GM18505 (cell line): ENCODE measurements around the gene ASPM.

ENCODE experiments used
- ATAC-seq: cut with Tn5 transposase; IDR thresholded peaks from one replicate; pipeline ENCODE4 v1.9.1; 2021; ENCODE audit not compliant: unreplicated experiment
- POLR2A ChIP-seq: IDR thresholded peaks from 4 replicates; pipeline ENCODE4 v1.6.1; 2011; ENCODE audit warnings: borderline replicate concordance; ENCODE audit not compliant: insufficient read depth, insufficient read length; ENCODE audit errors: extremely low read depth

ASPM gene, protein sequence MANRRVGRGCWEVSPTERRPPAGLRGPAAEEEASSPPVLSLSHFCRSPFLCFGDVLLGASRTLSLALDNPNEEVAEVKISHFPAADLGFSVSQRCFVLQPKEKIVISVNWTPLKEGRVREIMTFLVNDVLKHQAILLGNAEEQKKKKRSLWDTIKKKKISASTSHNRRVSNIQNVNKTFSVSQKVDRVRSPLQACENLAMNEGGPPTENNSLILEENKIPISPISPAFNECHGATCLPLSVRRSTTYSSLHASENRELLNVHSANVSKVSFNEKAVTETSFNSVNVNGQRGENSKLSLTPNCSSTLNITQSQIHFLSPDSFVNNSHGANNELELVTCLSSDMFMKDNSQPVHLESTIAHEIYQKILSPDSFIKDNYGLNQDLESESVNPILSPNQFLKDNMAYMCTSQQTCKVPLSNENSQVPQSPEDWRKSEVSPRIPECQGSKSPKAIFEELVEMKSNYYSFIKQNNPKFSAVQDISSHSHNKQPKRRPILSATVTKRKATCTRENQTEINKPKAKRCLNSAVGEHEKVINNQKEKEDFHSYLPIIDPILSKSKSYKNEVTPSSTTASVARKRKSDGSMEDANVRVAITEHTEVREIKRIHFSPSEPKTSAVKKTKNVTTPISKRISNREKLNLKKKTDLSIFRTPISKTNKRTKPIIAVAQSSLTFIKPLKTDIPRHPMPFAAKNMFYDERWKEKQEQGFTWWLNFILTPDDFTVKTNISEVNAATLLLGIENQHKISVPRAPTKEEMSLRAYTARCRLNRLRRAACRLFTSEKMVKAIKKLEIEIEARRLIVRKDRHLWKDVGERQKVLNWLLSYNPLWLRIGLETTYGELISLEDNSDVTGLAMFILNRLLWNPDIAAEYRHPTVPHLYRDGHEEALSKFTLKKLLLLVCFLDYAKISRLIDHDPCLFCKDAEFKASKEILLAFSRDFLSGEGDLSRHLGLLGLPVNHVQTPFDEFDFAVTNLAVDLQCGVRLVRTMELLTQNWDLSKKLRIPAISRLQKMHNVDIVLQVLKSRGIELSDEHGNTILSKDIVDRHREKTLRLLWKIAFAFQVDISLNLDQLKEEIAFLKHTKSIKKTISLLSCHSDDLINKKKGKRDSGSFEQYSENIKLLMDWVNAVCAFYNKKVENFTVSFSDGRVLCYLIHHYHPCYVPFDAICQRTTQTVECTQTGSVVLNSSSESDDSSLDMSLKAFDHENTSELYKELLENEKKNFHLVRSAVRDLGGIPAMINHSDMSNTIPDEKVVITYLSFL (N-terminal part only)

DNA sequence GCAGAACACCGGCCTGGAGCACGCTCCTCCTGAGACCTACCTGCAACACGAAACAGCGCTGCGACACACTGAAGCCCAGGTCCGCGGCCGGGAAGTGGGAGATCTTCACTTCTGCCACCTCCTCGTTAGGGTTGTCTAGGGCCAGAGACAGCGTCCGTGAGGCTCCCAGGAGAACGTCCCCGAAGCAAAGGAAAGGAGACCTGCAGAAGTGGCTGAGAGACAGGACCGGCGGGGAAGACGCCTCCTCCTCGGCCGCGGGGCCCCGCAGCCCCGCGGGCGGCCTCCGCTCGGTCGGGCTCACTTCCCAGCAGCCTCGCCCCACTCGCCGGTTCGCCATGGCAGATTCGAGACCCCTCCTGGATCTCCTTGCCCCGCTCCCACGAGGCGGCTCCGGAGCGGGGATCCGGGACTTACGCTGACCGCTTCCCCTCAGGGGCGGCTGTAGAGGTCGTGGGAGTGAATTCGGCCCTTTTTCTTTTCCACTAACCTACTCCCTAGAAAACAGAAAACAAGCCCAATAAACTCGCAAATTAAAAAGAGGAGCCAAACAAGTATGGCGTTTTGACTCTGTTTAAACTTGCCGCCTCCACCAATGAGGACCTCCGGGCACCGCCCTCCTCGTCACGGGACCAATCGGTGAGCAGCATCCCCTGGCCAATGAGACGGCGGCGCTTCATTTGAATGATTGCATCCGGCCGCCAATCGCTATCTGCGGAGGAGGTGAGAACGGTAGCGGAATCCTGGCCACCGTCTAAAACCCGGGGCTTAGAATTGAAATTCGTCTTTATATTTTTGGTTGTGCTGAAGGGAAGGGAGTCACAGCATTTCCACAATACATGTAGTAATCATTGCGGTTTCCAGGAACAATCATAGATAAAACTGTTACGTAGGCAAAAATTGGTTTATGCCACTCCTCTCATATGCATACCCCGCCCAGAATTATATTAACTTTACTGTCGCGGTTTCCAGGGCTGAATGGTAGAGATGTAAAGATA is at the start of gene ASPM:
ASPM (minus strand) TSS at position 569 of the 995 bp plus-strand sequence; CDS start at position 337, 232 bp downstream.
- ATAC-seq, result peak; percentile 99
- TF ChIP-seq POLR2A, result peak; percentile 24

DNA sequence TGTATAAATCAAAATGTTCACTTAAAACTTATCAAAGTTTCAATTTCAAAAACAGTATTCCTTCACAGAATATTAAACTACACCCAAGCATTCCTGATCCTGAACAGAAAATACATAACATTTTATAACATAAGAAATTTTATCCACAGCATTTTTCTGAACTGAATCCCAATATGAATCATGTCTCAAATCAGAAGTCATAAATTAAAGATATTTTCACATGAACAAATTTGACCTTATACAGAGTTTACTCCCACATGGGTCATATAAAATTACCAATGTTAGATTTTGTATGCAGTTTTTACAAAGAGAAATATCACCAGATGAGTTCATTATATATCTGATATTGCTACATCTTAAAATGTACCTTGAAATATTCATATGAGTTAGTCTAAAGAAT is 48.6 kb upstream of the ASPM start:
- TF ChIP-seq POLR2A, result no peak
- ATAC-seq, result no peak

DNA sequence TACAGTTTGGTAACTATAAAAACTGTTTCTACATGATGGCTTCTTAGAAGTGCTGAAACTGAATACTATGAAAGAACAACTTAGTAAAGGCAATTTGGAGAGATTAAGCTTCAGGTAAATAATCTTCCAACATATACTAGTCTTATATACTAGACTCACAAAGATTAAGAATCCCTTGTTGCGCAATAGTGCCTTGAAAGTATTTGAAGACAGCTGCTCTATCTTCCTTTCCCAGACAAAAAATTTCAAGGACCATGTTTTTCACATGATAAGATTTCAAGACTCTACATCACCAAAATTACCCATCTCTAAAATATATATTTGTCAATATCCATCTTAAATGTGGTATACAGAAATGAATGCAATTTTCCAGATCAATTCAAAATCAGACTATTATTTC is 37.7 kb upstream of the ASPM start:
- ATAC-seq, result no peak
- no peak for TF ChIP-seq POLR2A

DNA sequence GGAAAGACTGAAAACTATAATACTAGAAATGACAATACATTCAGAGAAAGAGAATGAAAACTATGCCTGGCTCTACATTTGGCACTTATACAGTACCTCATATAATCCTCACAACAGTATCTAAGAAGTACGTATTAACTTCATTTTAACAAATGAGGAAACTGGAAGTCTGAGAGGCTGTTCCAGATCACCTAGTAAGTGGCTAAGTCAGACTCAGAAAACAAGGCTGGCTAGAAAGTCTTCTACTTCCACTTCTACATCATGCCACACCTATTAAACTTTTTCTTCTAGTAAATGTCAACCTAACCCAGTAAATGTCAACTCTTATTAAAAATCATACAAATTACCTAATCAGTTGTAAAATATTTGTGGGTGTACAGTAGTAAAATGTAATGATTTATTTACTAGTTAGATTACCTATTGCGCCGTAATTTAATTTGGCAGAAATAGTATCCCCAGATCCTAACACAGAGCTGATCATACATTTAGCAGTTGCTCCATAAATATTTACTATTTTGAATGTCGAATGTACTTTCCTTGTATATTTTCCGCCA is 36.8 kb upstream of the ASPM start:
- ATAC-seq, result no peak
- TF ChIP-seq POLR2A, result no peak

DNA sequence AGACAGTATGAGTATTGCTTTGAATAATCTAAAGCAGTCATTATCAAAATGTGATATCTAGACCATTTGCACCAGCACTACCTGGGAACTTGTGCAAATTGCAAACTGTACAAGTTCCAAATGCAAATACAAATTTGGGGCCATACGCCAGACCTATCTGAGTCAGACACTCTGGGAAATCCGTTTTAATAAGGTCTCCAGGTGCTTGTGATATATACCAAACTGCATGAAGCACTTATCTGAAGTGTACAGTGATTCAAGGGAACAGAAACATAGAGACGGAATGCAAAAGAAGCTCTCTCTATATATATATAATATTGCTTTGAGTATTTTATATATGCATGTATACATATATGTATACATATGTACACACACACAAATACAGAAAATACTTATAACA is 36.2 kb upstream of the ASPM start:
- no peak for ATAC-seq
- TF ChIP-seq POLR2A, result no peak

DNA sequence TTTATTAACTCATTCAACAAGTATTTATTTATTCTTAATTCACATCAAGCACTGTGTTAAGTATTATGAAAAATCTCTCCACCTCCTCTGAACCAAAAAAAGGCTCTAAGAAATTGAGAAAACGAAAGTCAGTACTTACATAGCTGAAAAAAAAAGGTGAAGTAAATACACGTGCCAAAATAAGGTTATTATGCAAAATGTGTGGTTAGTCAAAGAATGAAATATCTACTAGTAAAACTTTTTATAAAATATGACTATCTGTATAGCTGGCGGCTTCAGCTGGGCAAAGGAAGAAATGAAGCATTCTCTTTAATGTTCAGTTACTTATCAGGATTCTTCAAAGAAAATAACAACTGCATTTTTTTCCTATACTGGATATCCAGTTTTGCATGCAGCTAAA is 35.5 kb upstream of the ASPM start:
- peak; percentile 54 for ATAC-seq
- no peak for TF ChIP-seq POLR2A

DNA sequence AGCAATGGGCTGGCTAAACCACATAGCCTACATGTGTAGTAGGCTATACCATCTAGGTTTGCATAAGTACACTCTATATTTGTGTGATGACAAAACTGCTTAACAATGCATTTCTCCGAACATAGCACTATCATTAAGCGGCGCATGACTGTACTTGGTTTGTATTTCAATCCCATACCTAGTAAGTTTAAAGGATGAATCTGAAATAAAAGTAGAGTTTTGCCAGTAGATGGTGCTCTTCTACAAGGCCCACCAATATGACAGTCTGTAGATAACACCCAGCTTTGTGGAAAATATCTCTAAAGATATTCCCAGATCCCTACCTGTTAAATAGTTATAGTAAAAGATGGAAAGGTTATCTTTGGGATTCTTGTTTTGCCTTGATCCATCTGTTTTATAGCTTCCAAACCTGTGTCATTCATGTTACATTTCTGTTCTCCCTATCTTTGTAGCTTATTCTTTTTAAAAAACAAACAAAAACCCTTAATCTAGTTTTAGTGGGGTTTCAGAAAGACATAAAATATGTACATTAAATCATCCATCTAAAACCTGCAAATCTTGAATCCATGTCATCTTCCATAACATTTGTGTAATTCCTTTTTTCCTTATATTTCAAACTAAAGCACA is 33.9 kb upstream of the ASPM start:
- ATAC-seq, result peak; percentile 52

DNA sequence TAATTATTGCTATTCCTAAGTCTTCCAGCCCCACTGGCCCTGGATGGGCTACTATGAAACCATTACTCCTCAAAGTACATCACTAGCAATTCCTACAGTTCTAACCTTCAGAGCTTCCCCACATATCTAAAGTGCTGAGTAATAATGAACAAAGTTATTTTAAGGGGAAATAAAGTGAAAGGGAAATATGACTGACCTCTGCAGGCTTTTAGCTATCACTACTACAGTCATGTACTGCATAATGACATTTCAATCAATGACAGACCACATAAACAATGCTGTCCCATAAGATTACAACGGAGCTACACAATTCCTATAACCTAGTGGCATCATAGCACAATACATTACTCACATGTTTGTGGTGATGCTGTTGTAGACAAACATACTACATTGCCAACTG is 32.5 kb upstream of the ASPM start:
- ATAC-seq, result peak; percentile 62
- no peak for TF ChIP-seq POLR2A

More for the DNA sequence above, 33.9 kb upstream of the ASPM start:
- TF ChIP-seq POLR2A, result no peak

DNA sequence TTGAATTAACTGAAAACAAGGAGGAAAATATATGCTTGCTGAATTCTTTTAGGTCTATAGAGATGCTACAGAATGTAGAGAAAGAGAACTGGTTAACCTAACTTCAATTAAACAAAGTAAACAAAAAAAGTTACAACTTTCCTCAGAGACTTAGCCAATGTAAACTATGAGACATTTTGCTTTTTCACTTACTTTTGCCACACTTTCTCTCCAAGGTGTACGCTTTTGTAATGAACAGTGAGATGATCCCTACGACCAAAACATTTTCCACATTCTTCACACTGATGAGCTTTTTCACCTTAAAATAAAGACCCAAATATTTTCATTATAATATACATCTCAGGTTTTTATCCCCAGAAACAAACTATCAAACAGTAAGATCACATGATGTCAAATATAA is 28.3 kb upstream of the ASPM start:
- TF ChIP-seq POLR2A, result no peak
- ATAC-seq, result no peak

DNA sequence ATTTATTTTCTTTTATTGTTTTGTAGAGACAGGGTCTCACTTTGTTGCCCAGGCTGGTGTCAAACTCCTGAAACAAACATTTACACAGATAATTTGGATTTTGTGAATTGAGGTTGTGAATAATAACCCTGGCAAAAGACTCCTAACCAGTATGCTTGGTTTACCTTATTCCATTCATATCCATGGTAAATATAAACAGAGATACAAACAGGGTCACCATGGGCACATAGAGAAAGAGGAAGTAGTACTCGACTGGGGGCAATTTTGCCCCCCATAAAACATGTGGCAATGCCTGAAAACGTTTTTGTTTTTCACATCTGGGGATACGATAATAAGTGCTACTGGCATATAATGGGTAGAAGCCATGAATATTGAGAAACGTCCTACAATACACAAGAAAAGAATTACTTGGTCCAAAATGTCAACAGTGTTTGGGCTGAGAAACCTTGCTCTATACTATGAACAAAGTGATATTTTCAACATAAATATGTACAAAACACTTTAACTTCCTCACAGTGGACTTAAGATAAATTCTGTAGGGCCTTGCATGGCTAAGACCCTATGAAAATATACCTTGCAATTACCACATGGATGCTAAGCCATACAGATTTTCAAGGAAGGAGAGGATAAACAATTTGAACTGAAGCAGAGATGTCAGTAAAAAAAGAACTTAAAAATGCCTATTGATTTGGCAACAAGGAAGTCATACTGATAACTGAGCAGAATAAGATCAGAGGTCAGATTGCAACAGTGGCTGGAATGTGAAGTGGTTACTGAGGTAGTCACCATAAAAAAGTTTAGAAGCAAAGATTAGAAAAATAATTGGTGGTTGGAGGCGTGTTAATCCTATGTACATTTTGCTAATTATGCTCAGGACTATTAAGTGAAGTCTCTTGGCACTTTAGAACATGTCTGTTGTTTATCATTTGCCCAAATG is 27.4 kb upstream of the ASPM start:
- no peak for ATAC-seq
- no peak for TF ChIP-seq POLR2A

DNA sequence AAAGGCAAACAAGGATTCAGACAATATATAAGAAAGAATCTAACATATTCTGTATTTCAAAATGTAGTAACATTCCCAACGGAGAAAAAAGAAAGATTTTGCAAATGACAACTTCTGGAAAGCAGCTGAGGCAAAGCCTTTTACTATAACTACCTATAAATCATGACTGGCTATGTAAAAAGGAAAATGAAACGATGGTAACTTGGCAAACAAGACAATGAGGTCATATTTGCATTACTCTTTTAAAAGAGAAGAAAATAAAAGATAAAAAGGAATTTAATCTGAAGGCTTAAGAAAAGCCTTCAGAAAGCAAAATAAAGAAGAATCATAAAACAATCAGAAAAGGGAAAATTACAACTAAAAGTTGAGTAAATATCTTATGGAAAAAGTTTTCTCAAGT is 25.1 kb upstream of the ASPM start:
- TF ChIP-seq POLR2A, result no peak

DNA sequence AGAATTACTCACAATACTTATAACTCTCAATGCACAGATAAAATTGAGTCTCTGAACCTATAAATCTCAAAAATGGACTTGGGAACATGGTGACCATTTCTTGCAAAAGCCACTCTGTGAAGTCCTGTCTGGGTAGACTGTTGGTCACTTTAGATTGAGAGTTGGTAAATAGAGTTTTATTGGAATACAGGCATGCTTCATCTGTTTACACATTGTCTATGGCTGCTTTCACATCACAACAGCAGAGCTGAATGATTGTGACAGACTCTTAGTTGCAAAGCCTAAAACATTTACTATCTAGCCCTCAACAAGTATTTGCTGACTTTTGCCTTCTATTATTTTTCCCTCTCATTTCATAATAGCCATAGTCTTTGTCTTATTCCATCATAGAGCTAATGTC is 24.1 kb upstream of the ASPM start:
- TF ChIP-seq POLR2A, result no peak
- ATAC-seq, result no peak

More for the DNA sequence above, 25.1 kb upstream of the ASPM start:
- no peak for ATAC-seq
